Keratinocyte (primary cell): ENCODE data around the gene WDR35.

Experiments used
- EZH2 ChIP-seq: IDR thresholded peaks from one replicate; pipeline ENCODE4 v1.6.1; 2012; ENCODE audit warnings: inconsistent platforms, mild to moderate bottlenecking, low read length, moderate library complexity
- TF ChIP-seq, protein P1 (sequence below), 3 experiments: IDR thresholded peaks in 1 of 3; conservative IDR thresholded peaks in 1 of 3; optimal IDR thresholded peaks in 1 of 3; 2 replicates in 2 of 3; 3 replicates in 1 of 3; pipeline versions ENCODE3 to v1.5.1; 2011; ENCODE audit warnings: low read length in 3 of 3, mild to moderate bottlenecking in 3 of 3, moderate library complexity in 2 of 3, control low read depth in 1 of 3, inconsistent platforms in 1 of 3; ENCODE audit not compliant: insufficient read depth in 2 of 3; ENCODE audit errors: extremely low read depth in 1 of 3

GRCh38 chr2:20037660-20038059 is 47.8 kb upstream of the WDR35 start:
- TF ChIP-seq, protein P1, sequence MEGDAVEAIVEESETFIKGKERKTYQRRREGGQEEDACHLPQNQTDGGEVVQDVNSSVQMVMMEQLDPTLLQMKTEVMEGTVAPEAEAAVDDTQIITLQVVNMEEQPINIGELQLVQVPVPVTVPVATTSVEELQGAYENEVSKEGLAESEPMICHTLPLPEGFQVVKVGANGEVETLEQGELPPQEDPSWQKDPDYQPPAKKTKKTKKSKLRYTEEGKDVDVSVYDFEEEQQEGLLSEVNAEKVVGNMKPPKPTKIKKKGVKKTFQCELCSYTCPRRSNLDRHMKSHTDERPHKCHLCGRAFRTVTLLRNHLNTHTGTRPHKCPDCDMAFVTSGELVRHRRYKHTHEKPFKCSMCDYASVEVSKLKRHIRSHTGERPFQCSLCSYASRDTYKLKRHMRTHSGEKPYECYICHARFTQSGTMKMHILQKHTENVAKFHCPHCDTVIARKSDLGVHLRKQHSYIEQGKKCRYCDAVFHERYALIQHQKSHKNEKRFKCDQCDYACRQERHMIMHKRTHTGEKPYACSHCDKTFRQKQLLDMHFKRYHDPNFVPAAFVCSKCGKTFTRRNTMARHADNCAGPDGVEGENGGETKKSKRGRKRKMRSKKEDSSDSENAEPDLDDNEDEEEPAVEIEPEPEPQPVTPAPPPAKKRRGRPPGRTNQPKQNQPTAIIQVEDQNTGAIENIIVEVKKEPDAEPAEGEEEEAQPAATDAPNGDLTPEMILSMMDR (optimal IDR thresholded peaks at IDR 0.05 in 1 of 3, IDR thresholded peaks at IDR 0.05 in 1 of 3, conservative IDR thresholded peaks at IDR 0.05 in 1 of 3; ENCODE audit: extremely low read depth in 1 of 3, insufficient read depth in 2 of 3, low read length in 3 of 3) = no peak
- TF ChIP-seq EZH2 = no peak
